T-helper 2 cell treated with Interferon-gamma antibody and Interleukin-4, amounts not matched to agents 5 μg/mL and 100 μg/mL, for 36 hours (primary cell): Measurements from ENCODE around the gene ARL4D.
A peak's percentile ranks its signal among the peaks of the same experiment; 100 is the strongest.
"Not testable (repeated sequence)": the region's sequence is repeated elsewhere in the genome, so short reads cannot be mapped to it uniquely, and the experiment has no call there.

Experiments used
- DNase-seq: peaks from one replicate; pipeline ENCODE4 v3.0.0; 2021; ENCODE audit warnings: low spot score
- H3K27ac Mint-ChIP-seq: one replicate; pipeline ENCODE4 v1.8.0; 2021; ENCODE audit warnings: mild to moderate bottlenecking, mixed read lengths
- H3K27me3 Mint-ChIP-seq: one replicate; pipeline ENCODE4 v1.8.0; 2021; ENCODE audit warnings: low read depth, mixed read lengths
- H3K36me3 Mint-ChIP-seq: one replicate; pipeline ENCODE4 v1.8.0; 2021; ENCODE audit warnings: low read depth, mixed read lengths
- H3K4me1 Mint-ChIP-seq: one replicate; pipeline ENCODE4 v1.8.0; 2021; ENCODE audit warnings: low read depth, mixed read lengths
- H3K4me3 Mint-ChIP-seq: one replicate; pipeline ENCODE4 v1.8.0; 2022; ENCODE audit warnings: mild to moderate bottlenecking, moderate library complexity, mixed read lengths
- H3K9me3 Mint-ChIP-seq: one replicate; pipeline ENCODE4 v1.8.0; 2021; ENCODE audit warnings: mixed read lengths

ARL4D gene

DNA sequence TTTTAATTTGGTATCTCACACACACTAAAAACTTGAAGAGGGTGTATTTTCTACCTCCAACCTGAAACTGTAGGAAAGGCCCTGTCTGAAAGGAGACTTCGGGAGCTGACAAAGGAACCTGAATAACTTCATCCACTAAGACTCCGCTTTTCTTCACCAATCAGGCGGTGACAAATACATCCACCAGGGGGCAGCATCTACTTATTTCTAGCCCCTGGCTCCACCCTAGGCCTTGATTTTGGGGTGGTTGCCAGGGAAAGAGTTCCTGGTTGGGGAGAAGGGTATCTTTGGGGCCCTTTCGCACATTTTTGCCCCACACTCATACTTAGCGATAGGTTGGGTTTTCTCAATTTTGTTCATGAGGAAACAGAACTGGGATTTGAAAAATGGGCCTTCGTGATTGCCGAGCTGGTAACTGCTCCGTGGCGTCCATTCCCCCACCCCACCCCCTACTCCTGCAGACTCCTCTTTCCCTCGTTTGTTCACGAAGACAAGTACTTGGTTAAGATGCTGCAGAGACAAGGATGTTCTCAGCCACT is 4.8 kb upstream of the ARL4D start:
- Mint-ChIP-seq H3K4me1 (peaks cover 43% of the 10 kb centered on the region), H3K4me3 (peak overlapping the region; percentile 26)

DNA sequence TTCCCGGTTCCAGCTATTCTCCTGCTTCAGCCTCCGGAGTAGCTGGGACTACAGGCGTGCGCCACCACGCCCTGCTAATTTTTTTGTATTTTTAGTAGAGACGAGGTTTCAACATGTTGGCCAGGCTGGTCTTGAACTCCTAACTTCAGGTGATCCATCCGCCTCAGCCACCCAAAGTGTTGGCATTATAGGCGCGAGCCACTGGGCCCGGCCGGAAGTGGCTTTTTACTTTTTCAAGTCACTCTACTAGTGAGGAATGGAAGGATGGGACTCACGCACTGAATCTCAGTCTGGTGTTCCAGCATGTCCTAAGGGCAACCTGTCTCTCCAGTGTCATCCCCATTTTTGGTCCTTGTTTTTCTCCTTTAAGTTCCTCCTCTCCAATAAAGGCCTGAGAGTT is 4.1 kb upstream of the ARL4D start:
- H3K36me3 Mint-ChIP-seq, H3K9me3 Mint-ChIP-seq, DNase-seq, H3K4me3 Mint-ChIP-seq, H3K27me3 Mint-ChIP-seq, H3K27ac Mint-ChIP-seq: not testable (repeated sequence)
- peaks cover 39% of the 10 kb centered on the region for H3K4me1 Mint-ChIP-seq

More for the DNA sequence above, 4.8 kb upstream of the ARL4D start:
- Mint-ChIP-seq H3K27me3 (no peaks in the 10 kb centered on the region), H3K27ac (peak overlapping the region; percentile 36), H3K36me3 (peaks cover 1% of the 10 kb centered on the region), H3K9me3 (no peaks in the 10 kb centered on the region)
- DNase-seq, result peak; percentile 82

DNA sequence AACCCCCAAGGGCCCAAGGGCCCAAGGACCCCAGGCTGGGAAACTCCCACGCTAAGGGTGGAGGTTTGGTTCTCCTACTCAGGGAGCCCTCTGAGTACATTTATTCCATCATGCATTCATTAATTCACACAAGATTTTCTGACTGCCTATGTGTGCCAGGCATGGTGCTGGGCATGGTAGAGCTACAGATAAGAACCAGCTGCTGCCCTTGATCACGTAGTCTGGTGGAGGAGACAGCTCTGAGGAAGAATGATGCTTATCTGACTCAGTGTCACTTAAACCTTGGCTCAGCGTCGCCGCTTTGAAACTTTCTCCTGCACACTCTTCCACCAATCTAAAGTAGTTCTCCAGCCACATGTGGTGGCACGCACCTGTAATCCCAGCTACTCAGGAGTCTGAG is 3.6 kb upstream of the ARL4D start:
- peaks cover 1% of the 10 kb centered on the region for H3K36me3 Mint-ChIP-seq
- H3K4me3 Mint-ChIP-seq, result no peak overlapping the region
- no peak overlapping the region for H3K27ac Mint-ChIP-seq
- H3K9me3 Mint-ChIP-seq, result no peaks in the 10 kb centered on the region
- no peaks in the 10 kb centered on the region for H3K27me3 Mint-ChIP-seq
- peaks cover 35% of the 10 kb centered on the region for H3K4me1 Mint-ChIP-seq
- DNase-seq, result no peak

DNA sequence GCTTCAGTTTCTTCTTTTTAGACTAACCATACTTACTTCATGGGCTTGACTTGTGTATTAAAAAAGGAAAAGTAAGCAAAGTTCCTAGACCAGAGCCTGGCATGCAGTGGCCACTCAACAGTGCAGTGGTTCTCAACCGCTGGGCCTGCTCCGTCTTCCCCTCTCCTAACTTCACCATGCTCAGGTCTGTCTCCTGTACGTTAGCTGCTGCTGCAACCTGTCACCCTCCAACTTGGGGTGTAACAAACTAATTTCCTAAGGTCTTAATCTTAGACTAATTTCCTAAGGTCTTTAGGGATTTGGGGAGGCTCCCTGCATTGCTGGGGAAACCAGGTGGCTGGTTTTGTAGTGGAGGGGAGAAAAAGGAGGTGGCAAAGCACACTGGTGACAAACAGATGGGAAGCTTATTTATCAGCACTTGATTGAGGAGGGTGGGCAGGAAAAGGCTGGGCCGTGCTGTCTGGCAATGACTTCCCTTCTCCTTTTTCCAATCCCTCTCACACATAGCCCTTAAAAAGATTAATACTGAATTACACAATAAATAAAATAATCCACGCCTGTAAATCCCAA is 2.2 kb upstream of the ARL4D start:
- Mint-ChIP-seq H3K27me3 (no peaks in the 10 kb centered on the region), H3K4me1 (peaks cover 46% of the 10 kb centered on the region), H3K4me3 (no peak overlapping the region), H3K36me3 (peaks cover 6% of the 10 kb centered on the region), H3K27ac (peak overlapping the region; percentile 22), H3K9me3 (no peaks in the 10 kb centered on the region)
- DNase-seq, result no peak

DNA sequence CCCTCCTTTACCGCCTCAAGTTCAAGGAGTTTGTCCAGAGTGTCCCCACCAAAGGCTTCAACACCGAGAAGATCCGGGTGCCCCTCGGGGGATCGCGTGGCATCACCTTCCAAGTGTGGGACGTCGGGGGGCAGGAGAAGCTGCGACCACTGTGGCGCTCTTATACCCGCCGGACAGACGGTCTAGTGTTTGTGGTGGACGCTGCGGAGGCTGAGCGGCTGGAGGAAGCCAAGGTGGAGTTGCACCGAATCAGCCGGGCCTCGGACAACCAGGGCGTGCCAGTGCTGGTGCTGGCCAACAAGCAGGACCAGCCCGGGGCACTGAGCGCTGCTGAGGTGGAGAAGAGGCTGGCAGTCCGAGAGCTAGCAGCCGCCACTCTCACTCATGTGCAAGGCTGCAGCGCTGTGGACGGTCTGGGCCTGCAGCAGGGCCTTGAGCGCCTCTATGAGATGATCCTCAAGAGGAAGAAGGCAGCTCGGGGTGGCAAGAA is 1.1 kb downstream of the ARL4D start:
- Mint-ChIP-seq H3K9me3 (no peaks in the 10 kb centered on the region), H3K4me1 (peaks cover 37% of the 10 kb centered on the region), H3K36me3 (peaks cover 6% of the 10 kb centered on the region), H3K27me3 (no peaks in the 10 kb centered on the region), H3K27ac (peak overlapping the region; percentile 46), H3K4me3 (peak overlapping the region; percentile 93)
- no peak for DNase-seq

DNA sequence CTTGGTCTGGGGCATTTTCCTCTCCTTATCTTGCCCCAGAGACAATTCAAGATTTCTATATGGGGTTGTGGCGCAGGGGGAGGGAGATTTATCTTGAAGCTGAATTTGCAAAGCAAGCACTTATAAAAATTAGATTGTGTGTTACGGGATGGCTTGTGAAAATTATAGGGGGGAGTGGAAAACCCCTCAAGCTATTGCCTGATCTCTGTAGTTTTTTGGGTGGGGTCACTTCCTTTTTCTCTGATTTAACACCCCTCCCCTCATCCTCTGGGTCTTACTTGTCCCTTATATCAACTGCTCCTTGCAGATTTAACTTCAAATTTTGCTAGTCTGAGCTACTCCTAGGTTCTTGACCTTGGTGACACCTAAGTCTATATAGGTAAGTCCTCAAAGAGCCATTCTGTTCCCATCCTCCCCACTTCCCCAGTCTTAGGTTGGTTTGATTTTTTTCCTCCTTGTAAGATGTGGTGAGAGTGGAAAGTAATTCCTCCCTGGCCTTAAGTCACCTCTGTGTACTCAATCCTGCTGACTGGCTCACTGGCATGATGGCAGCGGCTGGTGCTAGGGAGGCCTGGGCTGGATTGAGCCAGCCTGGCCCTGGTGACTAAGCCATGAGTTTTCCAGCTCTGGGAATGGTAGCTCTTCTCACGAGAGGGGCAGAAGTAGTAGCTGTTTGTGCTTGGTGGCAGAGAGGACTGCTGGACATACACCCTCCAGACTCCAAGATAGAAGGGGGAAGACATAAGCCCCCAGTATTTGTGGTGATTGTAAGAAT is 2.3 kb downstream of the ARL4D start:
- Mint-ChIP-seq H3K27ac (no peak overlapping the region), H3K27me3 (no peaks in the 10 kb centered on the region), H3K36me3 (peaks cover 6% of the 10 kb centered on the region), H3K9me3 (no peaks in the 10 kb centered on the region), H3K4me1 (peaks cover 29% of the 10 kb centered on the region), H3K4me3 (peak overlapping the region; percentile 93)
- DNase-seq, result no peak

DNA sequence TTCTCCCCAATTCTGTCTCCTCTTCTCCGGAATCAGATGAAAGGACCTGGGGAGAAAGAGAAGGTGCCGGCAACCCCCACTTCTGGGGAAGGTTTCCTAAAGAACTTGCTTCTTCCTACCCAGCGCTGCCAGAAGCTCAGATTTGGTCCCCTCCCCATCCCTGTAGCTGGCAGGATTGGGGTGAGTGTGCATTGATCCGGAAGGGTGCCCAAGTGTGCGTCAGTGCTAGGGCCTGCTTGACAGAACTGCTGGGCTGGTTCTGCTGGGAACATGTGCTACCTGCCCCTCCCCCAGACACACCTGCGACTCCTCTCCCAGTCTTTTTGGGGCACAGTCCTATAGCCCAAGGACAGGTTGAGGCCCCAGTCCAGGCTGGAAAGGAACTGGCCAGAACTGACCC is 3.3 kb downstream of the ARL4D start:
- peaks cover 24% of the 10 kb centered on the region for H3K4me1 Mint-ChIP-seq
- H3K9me3 Mint-ChIP-seq, result no peaks in the 10 kb centered on the region
- no peak for DNase-seq
- no peak overlapping the region for H3K4me3 Mint-ChIP-seq
- H3K27me3 Mint-ChIP-seq, result no peaks in the 10 kb centered on the region
- peaks cover 6% of the 10 kb centered on the region for H3K36me3 Mint-ChIP-seq
- no peak overlapping the region for H3K27ac Mint-ChIP-seq

DNA sequence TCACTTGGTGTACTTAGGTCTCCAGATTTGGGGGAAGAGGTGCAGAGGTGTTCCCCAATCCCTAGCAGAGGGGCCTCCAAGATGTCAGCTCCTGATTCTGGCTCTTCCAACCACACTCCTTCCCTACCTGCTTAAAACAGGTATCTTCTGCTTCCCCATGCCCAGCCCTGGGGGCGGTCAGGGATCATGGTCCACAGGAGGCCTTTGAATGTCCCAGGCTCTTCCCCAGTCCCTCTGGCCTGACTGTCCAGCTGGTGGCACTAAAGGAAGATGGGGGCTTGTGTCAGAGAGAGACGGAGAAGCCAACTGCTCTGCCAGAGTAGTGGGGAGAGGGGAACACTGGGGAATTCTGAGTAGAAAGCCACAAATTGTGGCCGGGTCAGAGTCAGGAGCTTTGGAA is 3.8 kb downstream of the ARL4D start:
- no peaks in the 10 kb centered on the region for H3K9me3 Mint-ChIP-seq
- peaks cover 20% of the 10 kb centered on the region for H3K4me1 Mint-ChIP-seq
- peaks cover 3% of the 10 kb centered on the region for H3K27me3 Mint-ChIP-seq
- H3K27ac Mint-ChIP-seq, result no peak overlapping the region
- no peak for DNase-seq
- peaks cover 6% of the 10 kb centered on the region for H3K36me3 Mint-ChIP-seq
- no peak overlapping the region for H3K4me3 Mint-ChIP-seq

DNA sequence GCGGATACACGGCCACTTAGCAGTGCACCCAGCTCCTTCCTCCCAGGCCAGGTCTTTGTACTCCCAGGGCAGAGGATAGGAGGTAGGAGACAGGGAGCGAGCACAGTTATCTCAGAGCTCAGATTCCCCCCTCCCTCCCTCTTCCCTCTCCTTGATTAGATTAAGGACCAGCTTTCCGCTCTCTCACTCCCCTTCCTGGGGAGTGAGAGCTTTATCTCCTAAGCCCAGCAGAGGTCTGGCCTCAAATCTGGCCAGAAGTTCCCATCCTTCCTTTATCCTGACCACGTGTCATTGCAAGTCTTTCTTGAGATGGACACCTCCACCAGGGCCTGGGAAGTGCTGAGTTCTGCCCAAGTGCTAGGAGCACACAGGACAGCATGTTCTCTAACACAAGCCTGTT is 5.1 kb downstream of the ARL4D start:
- no peak for DNase-seq
- peaks cover 14% of the 10 kb centered on the region for H3K4me1 Mint-ChIP-seq

DNA sequence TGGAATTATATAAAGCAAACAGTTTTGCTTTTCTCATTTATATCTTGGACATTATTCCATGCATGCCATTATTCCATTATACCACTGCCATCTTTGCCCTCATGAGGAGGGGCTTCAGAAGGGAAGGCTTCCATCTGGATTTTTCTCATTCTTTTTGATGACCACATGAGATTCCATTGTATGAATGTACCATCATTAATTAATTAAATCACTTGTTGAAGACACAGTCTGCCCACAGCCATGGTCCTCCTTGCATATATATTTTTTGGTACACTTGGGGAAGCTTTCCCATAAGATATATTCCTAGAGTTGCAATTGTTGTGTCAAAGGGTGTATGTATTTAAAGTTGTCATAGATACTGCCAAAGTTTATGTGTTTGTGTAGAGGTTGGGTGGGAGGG is 7.1 kb downstream of the ARL4D start:
- Mint-ChIP-seq H3K4me3 (no peak overlapping the region), H3K27me3 (peaks cover 7% of the 10 kb centered on the region), H3K4me1 (peaks cover 7% of the 10 kb centered on the region), H3K36me3 (no peaks in the 10 kb centered on the region), H3K9me3 (no peaks in the 10 kb centered on the region), H3K27ac (no peak overlapping the region)
- no peak for DNase-seq

More for the DNA sequence above, 5.1 kb downstream of the ARL4D start:
- H3K27ac Mint-ChIP-seq, result no peak overlapping the region
- H3K27me3 Mint-ChIP-seq, result peaks cover 7% of the 10 kb centered on the region
- H3K4me3 Mint-ChIP-seq, result no peak overlapping the region
- peaks cover 5% of the 10 kb centered on the region for H3K36me3 Mint-ChIP-seq
- no peaks in the 10 kb centered on the region for H3K9me3 Mint-ChIP-seq

DNA sequence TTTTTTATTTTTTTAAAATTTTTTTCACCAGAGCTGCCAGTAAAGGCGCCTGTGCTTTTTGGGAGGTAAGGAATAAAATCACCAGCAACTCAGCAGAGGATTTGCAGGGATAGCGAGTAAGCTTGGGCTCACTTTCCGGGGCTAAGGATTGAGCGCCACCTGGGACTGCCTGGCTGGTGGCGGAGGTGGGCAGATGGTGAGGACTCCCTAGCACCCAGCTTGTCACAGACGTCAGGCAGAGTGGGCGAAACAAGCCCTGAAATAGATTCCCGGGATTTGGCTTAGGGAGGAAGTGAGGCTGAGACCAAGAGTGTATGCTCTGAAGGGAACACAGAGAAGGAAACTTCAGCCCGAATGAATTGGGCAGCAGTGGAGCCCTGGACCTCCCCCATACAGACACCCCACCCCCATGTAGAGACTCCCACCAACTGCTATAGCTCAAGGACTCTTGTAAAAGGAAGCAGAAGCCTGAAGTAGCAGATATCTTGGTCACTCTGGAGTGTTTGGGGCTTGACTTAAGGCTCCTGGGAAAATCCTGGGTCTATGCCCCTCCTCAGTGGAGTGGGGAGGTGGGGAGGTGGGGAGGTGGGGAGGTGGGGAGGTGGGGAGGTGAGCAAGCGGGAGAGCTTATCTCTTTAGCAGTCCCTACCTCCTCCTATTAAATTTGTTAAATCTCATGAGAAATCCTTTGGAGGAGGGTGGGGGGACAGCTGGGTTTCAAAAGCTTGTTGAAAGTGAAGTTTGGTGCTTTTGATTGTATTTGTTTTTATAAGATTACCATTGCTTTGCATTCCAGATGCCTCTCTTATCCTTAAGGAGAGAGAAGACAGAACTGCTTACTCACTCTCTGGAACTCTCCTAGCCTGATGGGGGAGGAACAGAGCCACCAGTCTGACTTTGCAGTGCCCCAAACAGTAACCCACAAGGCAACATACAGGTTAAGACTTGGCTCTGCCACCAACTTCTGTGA is 8.2 kb downstream of the ARL4D start:
- DNase-seq, result no peak
- H3K4me1 Mint-ChIP-seq, result peaks cover 5% of the 10 kb centered on the region
- H3K9me3 Mint-ChIP-seq, result no peaks in the 10 kb centered on the region
- no peak overlapping the region for H3K4me3 Mint-ChIP-seq
- H3K27ac Mint-ChIP-seq, result no peak overlapping the region
- no peaks in the 10 kb centered on the region for H3K36me3 Mint-ChIP-seq
- peaks cover 7% of the 10 kb centered on the region for H3K27me3 Mint-ChIP-seq

DNA sequence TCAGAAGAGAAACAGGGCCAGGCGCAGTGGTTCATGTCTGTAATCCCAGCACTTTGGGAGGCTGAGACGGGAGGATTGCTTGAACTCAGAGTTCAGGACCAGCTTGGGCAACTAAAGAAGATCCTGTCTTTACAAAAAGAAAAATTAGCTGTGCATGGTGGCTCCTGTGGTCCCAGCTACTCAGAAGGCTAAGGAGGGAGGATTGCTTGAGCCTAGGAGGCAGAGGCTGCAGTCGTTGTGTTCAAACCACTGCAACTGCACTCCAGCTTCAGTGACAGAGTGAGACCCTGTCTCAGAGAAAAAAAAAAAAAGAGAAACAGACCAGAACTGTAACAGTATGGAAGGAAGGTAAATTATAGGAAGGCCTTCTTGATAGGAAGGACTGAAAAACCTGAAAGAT is 10.3 kb downstream of the ARL4D start:
- H3K4me1 Mint-ChIP-seq, result peaks cover 5% of the 10 kb centered on the region
- H3K4me3 Mint-ChIP-seq, result no peak overlapping the region
- peaks cover 9% of the 10 kb centered on the region for H3K27me3 Mint-ChIP-seq
- H3K9me3 Mint-ChIP-seq, result no peaks in the 10 kb centered on the region
- H3K36me3 Mint-ChIP-seq, result no peaks in the 10 kb centered on the region
- no peak overlapping the region for H3K27ac Mint-ChIP-seq
- no peak for DNase-seq

DNA sequence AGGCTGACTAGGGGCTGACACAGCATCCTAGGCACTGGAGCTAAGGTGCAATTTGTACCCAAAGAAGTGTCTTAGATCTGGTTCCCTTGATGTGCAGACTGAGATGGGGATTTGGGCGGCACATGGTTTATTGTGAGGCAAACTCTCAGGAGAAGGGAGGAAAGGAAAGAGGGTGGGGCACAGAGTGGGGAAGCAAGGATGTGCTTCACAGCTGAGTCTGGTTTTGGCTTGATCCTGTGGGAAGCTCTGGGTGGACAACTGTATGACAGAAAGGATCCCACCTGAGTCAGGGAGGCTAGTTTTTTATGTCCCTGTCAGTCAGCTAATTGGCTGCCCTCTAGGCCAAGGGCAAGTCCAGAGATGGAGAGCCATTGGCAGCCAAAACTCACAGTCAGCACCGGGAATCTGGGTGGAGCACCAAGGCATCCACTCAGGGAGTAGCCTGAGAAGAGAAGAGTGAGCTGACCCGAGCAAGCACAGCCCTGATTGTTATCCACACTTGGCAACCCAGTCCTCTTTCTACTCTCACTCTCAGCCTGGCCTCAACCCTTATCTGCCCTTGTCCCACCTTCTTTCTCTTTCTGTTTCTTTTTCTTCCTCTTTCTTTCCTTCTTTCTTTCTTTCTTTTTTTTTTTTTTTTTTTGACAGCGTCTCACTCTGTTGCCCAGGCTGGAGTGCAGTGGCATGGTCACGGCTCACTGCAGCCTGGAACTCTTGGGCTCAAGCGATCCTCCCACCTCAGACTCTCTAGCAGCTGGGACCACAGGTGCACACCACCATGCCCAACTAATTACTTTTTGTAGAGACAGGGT is 12.0 kb downstream of the ARL4D start:
- no peaks in the 10 kb centered on the region for H3K9me3 Mint-ChIP-seq
- H3K27ac Mint-ChIP-seq, result peak overlapping the region; percentile 37
- peaks cover 5% of the 10 kb centered on the region for H3K4me1 Mint-ChIP-seq
- DNase-seq, result no peak
- no peak overlapping the region for H3K4me3 Mint-ChIP-seq
- H3K27me3 Mint-ChIP-seq, result peaks cover 9% of the 10 kb centered on the region
- no peaks in the 10 kb centered on the region for H3K36me3 Mint-ChIP-seq
